ENCODE results near the gene FAR2. TPM values are rescaled to one million over a fixed set of nuclear protein-coding genes. Genes with fewer than 3 reads are reported as not detected.
A peak's percentile ranks its signal among the peaks of the same experiment; 100 is the strongest.

FAR2 gene
- total RNA-seq, 3 donors from 2014 or later: 8.2 to 18.2 (median 9.8) TPM

DNA sequence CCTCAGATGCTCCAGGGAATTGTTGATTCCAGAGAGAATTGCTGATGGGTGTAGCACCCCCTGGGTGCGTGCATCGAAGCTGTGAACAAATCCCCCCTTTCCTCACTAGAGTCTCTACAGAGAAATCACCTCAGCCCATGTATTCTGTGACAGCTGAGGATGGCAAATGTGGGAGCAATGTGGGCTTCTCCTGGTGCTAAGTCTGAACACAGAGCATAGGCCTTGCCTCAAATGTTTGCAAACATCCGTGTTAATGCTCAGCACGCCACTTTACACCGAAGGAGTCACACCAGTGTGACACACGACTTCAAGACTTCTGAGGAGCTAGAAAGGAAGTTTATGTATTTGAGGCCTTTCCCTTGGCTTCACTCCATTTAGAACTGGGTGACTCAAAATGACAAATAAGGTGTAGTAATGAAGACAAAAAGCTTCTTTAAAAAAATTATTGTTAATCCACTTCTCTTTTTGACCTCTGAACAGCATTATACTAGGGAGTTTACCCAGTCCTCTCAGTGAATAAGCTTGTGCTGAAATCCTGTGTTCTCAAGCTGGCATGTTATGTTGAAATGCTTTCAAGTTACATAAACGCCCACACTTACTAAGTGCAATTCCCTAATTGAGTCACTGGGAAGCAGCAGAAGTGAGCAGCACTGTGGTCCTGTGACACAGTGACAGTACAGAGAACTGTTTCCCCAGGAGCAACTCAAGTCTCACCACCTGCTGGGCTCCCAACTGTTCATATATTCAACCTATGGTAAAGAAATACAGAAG is 92.9 kb downstream of the FAR2 start:
- intact Hi-C loops (cut with DNase I; ENCODE audit: low total_unique reads): no loop called here
- Histone ChIP-seq H3K4me3 (no peak overlapping the region), H3K36me3 (no peaks in the 10 kb centered on the region), H3K27ac (peak overlapping the region; percentile 72 to 84), H3K27me3 (no peaks in the 10 kb centered on the region), H3K4me1 (peaks cover 0 to 3% of the 10 kb centered on the region in 2 donors), H3K9me3 (no peaks in the 10 kb centered on the region)
- peak in 1 of 2 donors; percentile 31 for DNase-seq (ENCODE audit: low spot score in 2 of 2)
- TF ChIP-seq POLR2AphosphoS5 (IDR thresholded peaks at IDR 0.05): no peak
- TF ChIP-seq CTCF (IDR thresholded peaks at IDR 0.05): peak in 1 of 3 donors; percentile 30
- no peak for TF ChIP-seq POLR2A (IDR thresholded peaks at IDR 0.05)

DNA sequence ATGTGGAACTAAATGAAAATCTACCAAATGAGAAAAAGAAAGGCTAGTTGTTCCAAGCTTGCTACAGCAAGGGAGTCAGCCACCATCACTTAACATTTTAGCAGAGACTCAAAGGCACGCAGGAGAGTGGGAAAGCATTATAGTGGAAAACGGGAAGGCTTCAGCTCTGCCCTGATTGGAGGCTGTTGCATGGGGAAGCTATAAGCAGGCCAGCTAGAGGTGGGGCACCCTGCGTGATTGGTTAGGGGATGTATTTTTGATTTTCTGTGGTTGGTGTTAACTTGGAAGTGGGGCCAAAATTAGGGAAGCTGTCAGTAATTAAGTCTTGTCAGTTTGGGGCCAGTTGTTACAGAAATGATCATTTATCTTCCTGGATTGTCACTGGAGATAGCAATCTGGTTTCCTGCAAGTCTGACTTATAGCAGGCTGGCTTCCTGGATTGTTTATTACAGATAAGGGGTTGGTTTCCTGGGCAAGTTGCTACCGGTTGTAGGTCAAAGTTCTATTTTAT is 93.9 kb downstream of the FAR2 start:
- H3K4me1 ChIP-seq: peaks cover 0 to 3% of the 10 kb centered on the region in 2 donors
- intact Hi-C loops (cut with DNase I; ENCODE audit: low total_unique reads): no loop called here
- H3K27ac ChIP-seq: peak overlapping the region; percentile 32 to 72
- no peak overlapping the region for H3K4me3 ChIP-seq
- DNase-seq (ENCODE audit: low spot score in 2 of 2): no peak
- TF ChIP-seq POLR2AphosphoS5 (IDR thresholded peaks at IDR 0.05) (no peak), CTCF (IDR thresholded peaks at IDR 0.05) (no peak), POLR2A (IDR thresholded peaks at IDR 0.05) (no peak)
- H3K36me3 ChIP-seq: no peaks in the 10 kb centered on the region
- H3K27me3 ChIP-seq: no peaks in the 10 kb centered on the region
- H3K9me3 ChIP-seq: no peaks in the 10 kb centered on the region

DNA sequence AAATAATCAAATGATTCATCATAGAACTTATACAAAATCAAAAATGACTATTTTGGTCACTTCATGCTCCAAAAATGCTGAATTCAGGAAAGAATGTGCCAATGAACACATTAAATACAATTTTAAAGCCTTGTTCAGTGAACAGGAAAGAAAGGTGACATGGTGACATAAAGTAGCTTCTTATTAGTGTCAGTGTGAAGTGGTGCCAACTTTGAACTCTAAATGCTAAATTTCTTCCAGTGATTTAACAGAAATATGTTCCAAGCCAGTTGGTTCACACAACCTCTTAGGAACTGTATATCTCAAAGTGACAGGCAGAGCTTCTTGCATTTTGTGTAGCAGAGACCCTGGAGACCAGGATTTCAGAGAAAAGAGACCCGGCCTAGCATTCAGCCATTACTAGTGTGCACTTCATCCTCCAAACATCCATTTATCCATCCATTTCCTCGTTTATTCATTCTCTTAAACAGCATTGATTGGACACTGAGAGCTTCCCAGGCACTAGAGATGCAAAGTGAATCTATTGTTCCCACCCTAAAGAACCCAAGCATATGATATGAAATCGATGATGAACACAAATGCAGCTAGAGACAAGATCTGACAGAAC is 95.2 kb downstream of the FAR2 start:
- no peak for TF ChIP-seq POLR2AphosphoS5 (IDR thresholded peaks at IDR 0.05)
- no peak for TF ChIP-seq POLR2A (IDR thresholded peaks at IDR 0.05)
- TF ChIP-seq CTCF (IDR thresholded peaks at IDR 0.05): no peak
- Histone ChIP-seq H3K36me3 (no peaks in the 10 kb centered on the region), H3K4me1 (peaks cover 0 to 3% of the 10 kb centered on the region in 2 donors), H3K27ac (no peak overlapping the region), H3K27me3 (no peaks in the 10 kb centered on the region), H3K9me3 (no peaks in the 10 kb centered on the region), H3K4me3 (no peak overlapping the region)
- intact Hi-C loops (cut with DNase I; ENCODE audit: low total_unique reads): no loop called here
- DNase-seq (ENCODE audit: low spot score in 2 of 2): no peak

DNA sequence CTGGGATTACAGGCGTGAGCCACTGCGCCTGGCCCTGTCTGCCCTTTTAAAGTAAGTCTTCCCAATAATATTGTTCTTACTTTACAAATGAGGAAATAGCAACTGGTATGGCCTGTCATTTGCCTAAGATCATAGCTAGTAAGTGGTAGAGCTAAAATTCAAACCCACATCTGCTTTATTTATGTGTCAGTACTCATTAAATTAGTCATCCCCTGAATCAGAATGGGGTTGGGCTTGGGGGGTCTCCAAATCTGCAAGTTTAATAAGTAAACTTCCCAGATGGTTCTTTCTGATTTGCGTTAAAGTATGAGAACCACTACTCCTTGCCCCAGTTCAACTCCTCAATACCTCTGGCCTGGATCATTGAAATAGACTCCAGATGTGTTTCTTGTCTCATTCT is 96.2 kb downstream of the FAR2 start:
- no peak for TF ChIP-seq POLR2A (IDR thresholded peaks at IDR 0.05)
- no peak for TF ChIP-seq POLR2AphosphoS5 (IDR thresholded peaks at IDR 0.05)
- no peak for TF ChIP-seq CTCF (IDR thresholded peaks at IDR 0.05)
- intact Hi-C loops (cut with DNase I; ENCODE audit: low total_unique reads): no loop called here
- Histone ChIP-seq H3K4me3 (no peak overlapping the region), H3K9me3 (no peaks in the 10 kb centered on the region), H3K4me1 (peaks cover 0 to 3% of the 10 kb centered on the region in 2 donors), H3K27me3 (no peaks in the 10 kb centered on the region), H3K36me3 (no peaks in the 10 kb centered on the region), H3K27ac (no peak overlapping the region)
- DNase-seq (ENCODE audit: low spot score in 2 of 2): no peak

GRCh38 chr12:29249930-29250329 is 100.9 kb downstream of the FAR2 start:
- intact Hi-C loops (cut with DNase I; ENCODE audit: low total_unique reads): no loop called here
- no peaks in the 10 kb centered on the region for H3K36me3 ChIP-seq
- H3K9me3 ChIP-seq: no peaks in the 10 kb centered on the region
- no peak for TF ChIP-seq CTCF (IDR thresholded peaks at IDR 0.05)
- TF ChIP-seq POLR2AphosphoS5 (IDR thresholded peaks at IDR 0.05): no peak
- no peak for TF ChIP-seq POLR2A (IDR thresholded peaks at IDR 0.05)
- no peaks in the 10 kb centered on the region for H3K27me3 ChIP-seq
- H3K4me3 ChIP-seq: no peak overlapping the region
- no peaks in the 10 kb centered on the region for H3K4me1 ChIP-seq
- H3K27ac ChIP-seq: no peak overlapping the region
- DNase-seq (ENCODE audit: low spot score in 2 of 2): no peak
